ENCODE results near the gene PRSS57.

DNA sequence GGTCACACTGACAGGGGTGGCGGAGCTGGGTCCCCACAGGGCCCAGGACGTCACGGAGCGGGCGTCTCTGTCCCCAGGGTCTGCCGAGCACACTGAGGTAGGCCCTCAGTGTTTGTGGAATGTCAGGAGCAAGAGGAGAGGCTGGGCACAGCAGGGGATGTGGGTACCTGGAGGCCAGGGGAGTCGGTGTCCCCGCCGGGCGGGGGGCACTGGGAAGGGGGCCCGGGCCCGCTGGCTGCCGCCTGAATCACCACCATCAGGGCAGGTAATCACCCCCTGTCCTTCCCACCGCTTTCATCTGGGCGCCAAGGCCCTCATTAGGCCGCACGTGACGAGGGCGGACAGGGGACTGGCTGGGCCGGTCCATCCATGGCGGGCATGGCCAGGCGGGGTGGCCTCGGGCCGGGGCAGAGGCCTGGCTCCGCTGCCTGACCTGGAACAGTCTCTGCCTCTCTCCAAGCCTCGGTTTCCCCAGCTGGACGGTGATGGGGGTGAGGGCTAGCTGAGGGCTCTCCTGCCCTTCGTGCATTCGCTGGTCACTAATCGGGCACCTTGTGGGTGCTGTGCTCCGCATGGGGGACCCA, 54.6 kb downstream of the PRSS57 start:
- TF ChIP-seq POLR2A (IDR thresholded peaks at IDR 0.05), result no peak
- TF ChIP-seq, protein P1, sequence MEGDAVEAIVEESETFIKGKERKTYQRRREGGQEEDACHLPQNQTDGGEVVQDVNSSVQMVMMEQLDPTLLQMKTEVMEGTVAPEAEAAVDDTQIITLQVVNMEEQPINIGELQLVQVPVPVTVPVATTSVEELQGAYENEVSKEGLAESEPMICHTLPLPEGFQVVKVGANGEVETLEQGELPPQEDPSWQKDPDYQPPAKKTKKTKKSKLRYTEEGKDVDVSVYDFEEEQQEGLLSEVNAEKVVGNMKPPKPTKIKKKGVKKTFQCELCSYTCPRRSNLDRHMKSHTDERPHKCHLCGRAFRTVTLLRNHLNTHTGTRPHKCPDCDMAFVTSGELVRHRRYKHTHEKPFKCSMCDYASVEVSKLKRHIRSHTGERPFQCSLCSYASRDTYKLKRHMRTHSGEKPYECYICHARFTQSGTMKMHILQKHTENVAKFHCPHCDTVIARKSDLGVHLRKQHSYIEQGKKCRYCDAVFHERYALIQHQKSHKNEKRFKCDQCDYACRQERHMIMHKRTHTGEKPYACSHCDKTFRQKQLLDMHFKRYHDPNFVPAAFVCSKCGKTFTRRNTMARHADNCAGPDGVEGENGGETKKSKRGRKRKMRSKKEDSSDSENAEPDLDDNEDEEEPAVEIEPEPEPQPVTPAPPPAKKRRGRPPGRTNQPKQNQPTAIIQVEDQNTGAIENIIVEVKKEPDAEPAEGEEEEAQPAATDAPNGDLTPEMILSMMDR (IDR thresholded peaks at IDR 0.05), result no peak
